GM23248 (cell line): ENCODE data around the gene OR2AJ1.

Experiments
- EZH2 ChIP-seq: fragments of 200-600 bp; sonication (generic); IDR thresholded peaks from 2 replicates; pipeline ENCODE4 v1.6.1; 2018; ENCODE audit warnings: antibody characterized with exemption, mild to moderate bottlenecking; ENCODE audit not compliant: insufficient read depth, poor library complexity, severe bottlenecking
- EZH2phosphoT487 ChIP-seq: fragments of 200-600 bp; sonication (generic); IDR thresholded peaks from 2 replicates; pipeline ENCODE4 v1.6.1; 2018; ENCODE audit warnings: antibody characterized with exemption, moderate library complexity, mild to moderate bottlenecking, low read depth; ENCODE audit not compliant: insufficient read depth

DNA sequence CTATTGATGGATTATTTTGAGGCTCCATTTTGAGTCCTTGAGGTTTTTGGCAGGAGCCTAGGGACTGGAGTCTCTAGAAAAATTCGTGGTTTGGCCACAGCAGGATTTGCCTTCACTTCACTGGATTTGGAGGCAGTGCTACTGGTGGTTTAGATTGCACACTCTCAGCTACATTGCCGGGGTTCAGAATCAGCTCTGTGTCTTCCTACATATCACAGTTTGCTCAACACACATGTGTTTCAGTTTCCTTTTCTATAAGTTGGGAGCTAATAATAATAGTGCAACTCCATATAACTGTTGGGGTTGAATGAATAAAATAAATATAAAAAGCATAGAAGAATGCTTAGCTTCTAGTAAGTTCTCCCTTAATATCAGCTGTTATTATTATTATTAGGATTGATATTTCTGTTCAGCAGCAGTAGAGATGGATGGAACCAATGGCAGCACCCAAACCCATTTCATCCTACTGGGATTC, 29.5 kb upstream of the OR2AJ1 start, which contains the start of gene OR2W3:
- TF ChIP-seq EZH2 (no peak), EZH2phosphoT487 (no peak)
